NCI-H1105 treated with DMSO at 0.1 percent for 48 hours (cell line): Measurements from ENCODE around the gene ADRA2B.

Experiments used
- DNase-seq: peaks from one replicate; lab custom pipeline; 2025; lab: John Stamatoyannopoulos, UW

The ADRA2B gene

DNA sequence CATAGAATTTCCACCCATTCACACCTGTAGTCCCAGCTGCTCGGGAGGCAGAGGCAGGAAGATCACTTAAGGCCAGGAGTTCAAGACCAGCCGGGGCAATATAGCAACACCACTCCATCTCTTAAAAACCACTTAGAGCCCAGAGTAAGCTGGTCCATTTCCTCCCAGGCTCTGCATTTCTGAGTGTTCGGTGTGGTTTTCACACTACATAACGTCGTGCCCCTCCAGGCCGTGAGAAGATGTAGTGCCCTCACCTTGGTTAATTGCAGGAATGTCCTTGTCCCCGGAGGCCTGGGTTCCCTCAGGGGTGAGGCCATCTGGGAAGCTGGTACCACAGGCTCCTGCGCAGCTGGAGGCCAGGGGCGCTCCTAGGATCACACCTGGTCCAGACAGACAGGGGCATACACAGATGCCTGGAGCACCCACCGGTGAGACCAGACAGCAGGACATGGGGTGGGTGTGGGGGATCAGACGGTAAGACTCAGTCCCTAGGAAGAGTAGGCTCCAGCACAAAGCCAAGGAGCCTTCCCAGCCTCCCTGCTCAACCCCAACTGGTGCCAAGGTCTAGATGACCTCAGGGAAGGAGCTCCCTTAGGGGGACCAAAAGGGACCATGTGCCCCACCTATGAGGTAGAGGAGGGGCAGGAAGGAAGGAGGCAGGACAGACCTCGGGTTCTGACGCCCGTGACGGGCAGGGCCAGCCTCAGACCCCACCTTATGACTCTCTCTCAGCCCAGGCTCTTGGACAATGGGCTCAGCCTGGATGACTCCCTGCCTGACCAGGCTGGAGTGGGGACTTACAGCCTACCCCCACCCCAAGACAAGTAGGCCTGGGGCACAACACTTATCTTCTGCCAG, 21.2 kb upstream of the ADRA2B start:
- no peak for DNase-seq

DNA sequence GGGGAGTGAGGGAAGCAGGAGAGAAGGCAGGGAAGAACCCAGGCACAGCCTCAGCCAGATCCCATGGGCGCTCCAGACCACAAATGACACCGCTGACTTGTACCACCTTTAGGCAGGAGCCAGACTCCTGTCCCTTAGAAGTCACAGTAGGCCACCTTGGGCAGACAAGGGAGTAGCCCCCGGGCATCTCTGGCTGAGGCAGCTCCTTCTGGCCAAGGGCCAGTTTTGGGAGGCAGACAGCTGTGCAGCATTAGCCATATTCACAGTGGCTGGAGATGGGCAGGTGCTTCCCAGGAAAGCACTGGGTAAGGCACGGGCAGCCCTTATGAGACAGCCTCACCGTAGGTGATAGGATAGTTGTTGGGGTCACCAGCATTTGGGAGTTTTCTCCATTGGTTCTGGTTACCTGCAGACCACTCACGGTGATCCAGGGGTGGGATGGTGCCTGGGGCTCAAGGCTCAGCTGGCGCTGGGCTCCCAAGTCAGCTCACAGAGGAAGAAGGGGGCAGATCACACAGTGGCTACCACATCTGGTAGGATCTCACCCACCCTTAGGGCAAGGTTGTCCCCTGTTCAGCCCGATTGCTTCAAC, 19.9 kb upstream of the ADRA2B start:
- peak; percentile 23 for DNase-seq

DNA sequence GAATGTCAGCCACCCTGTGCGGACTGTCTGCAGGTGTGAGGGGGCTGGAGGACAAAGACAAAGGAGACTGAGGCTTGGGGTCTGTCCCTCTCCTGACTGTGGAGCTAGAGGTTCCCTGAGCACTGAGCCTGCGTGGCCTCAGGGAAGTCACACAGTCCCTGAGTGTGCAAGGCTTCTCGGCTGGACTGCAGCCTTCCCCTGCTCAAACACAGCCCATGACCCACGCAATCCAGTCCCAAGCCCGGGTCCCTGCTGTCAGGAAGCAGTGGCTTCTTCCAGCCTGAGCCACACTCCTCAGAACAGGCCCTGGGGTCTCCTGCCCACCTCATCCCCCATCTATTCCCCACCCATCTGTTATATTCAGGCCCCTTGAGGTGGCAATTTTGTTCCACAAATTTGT, 19.2 kb upstream of the ADRA2B start:
- no peak for DNase-seq

DNA sequence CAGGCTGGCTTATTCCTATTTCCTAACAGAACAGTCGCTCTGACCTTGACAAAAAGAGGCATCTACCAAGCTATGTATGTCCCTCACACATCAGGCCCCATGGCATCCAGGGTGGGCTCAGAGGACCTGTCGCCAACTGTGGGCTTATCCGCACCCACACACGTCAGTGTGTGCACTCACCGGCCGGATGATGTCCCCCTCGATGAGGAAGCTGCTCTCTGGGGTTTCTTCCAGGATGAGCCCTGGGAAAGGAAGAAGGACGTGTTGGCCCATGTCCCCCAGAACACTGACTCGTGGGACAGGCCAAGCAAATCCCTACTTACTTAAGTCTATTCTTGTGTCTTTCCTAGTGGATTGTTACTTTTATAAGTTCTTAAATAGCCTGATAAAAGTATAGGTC, 18.8 kb upstream of the ADRA2B start:
- no peak for DNase-seq

DNA sequence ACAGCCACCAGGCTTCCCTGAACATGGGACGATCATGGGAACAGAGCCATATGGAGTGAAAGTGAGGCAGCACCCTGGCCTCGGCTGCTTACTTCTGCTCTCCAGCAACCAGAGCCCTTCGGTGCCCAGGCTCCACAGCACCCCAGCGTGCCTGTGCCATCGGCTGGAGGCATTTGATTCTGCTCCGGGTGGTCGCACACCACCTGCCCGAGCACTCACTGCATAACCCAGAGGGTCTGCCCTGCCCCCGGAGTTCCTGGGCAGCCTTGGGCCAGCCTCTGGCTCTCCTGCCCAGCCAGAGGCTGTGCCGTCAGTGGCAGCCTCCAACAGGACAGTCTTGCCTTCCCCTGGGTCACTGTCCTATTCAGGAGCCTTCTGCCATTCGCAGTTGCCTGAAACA, 18.1 kb upstream of the ADRA2B start:
- DNase-seq = no peak

DNA sequence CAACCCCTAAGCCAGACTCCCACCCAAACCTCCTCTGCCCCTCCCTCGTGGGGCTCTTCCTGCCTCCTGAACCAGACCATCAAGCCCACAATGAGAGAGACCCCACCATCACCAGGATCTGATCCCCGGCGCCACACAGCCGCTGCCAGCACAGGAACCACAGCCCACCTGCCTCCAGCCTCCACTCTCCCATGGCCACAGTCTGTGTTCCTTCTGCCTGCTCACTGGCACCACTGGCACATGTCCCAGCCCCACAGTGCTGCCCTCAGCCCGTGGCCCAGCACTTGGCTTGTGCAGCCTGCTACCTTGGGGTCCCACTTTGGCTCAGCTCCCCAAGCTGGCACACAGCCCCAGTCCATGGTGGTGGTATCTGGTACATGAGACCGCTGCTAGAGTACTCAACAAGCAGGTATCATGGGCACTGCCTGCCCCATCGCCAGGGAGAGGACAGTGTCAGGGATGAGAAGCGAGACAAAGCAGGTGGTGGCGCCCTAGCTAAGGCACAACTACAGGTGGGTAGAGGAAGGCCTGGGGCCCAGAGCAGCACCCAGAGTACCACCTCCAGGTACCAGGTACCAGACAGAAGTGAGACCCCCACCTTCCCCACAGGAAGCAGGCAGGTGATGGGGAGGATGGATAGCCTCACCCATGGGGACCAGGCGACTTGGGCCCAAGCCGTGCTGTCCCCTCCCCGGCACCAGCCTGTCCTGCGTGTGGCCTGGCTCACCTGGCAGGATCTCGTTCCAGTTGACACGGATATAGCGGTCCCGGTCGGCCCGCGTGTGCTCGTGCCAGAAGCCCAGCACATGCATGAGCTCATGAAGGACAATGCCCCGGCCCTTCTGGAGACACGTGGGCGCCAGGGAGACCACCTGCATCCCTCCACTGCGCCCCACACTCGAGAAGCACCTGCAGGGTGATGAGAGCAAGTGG, 15.7 kb upstream of the ADRA2B start:
- no peak for DNase-seq

DNA sequence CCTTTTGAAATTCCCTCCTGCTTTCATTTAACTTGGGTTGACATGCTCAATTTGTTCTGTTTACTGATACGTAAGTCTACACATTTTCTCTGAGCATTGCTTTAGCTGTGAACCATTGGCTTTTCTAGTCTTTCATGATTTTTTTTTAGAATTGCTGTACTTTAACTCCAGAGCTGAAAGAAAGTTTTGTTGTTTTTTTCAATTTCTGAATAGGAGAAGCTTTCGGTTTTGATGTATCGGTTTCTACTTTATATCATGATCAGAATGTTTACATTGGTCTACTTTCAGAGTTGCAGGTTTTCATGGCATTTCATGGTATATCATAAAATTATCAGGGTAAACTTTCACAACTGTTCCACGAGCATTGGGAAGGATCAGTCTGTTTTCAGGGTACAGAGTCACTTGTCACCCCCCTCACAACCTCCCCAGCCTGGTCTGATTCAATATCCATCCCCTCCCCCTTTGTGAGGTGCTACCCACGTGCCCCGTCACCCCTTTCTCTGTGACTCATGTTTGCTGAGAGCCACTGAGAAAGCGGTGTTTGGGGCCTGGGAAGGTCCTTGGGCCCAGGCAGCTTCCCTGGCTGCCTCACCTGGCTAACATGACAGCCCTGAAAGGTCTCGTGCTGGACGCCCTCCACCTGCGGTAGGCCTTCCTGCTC, 14.9 kb upstream of the ADRA2B start:
- DNase-seq = no peak

DNA sequence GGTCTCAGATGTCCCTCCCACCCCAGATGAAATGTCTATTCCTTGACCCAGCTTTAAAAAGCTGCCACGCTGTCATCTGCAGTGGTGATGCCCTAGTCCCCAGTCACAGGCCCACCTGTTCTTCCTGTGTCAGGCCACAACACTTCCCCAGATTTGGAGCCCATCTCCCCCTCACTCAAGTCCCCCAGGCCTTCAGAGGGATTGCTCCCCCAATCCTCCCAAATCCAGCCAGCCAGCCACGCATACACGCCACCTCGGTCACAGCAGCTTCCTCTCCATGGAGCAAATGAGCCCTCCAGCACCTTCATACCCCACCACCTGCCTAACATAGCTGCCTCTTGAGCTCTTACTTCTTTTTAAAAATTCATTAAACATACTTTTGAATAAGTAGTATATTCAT, 14.1 kb upstream of the ADRA2B start:
- no peak for DNase-seq

DNA sequence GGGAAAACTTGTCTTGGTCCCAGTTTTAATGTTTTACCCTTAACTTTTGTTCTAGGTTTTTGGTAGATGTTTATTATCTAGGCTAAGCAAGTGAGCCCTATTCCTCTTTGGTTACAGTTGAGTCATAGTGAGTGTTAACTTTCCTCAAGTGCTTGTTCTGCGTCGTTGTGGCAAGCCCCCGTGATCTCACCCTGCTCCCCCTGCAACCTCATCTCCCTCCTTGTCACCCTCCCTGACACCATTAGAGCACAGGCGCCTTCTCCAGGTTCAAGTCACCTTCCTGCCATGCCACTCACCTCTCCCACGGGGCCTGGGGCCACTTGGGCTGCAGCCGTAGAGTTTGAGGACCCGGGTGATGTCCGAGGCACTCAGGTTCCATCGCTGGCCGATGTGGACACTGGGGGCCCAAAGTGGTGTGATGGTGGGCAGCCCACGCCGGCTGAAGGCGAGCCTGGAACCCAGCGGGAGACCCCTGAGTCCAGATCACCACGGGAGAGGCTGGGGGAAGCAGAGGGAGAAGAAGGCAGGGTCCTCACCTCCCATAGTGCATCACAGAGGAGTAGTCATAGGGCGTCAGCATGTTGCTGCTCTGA, 13.3 kb upstream of the ADRA2B start:
- DNase-seq = no peak

DNA sequence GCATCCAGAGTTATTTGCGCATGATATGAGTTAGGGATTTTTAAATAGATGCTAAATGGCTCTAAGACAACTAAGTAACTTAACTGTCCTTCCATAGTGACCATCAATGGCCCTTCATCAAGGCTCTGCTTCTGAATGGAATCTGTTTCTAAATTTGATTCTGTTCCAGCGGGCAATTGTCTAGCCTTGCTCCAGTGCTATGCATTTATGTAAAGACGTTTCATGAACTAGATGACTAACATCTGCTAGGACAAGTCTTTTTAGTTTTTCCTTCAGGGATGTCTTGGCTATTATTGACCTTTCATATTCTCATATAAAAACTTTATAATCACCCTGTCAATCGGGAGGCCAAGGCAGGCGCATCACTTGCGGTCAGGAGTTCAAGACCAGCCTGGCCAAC, 12.1 kb upstream of the ADRA2B start:
- no peak for DNase-seq

DNA sequence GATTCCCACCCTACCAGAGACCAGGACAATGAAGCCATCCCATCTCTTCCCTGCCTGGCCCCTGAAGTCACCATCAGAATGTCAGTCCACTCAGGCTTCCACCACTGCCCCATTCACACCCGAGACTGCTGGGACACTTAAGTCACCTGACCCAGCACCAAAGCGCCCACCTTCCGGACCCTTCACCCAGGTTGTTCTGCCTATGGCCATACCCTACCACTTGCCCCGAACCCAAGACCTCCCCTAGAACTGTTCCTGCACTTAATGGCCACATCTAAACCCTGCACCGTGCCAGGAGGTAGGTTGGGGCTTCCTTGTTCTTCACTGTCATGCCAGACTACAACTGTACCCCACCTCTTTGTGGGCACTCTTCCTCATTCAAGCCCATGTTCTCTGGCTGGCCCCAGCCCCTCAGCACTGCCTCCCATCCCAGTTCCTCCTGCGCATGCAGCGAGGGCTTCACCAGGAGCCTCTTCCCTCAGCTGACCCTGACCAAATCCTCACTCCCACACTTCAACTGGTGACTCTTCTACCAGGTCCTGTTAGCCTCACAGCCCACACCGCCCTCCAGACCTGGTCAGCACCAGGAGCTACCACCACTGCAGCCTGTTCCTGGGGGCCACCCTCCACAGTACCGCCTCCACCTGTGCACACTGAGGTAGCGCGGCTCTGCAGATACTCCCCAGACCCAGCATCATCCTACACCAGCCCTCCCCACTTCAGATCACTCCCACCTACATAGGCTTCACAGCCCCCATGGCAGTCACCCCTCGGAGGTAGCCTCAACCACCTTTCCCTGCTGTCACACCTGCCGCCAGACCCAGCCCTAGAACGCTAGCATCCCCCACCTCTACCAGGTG, 8.3 kb upstream of the ADRA2B start:
- no peak for DNase-seq

DNA sequence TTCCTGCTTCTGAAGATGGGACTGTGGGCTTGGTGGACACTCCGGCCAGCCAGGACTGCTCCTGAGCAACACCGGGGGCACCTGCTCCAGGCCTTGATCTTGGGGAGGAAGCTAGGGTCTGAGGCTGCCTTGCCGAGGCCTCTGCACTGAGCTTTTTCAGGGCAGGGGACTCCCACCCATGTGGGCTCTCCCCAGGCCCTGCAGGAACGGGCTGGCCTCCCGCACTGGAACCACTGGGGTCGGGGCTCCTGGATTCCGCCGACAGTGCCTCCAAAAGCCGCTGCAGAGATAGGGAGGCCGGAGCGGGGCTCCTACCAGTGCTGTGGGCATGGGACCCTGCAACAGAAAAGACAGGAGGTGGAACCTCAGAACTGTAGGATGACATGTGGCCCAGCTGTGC, 7.6 kb upstream of the ADRA2B start:
- DNase-seq = no peak

DNA sequence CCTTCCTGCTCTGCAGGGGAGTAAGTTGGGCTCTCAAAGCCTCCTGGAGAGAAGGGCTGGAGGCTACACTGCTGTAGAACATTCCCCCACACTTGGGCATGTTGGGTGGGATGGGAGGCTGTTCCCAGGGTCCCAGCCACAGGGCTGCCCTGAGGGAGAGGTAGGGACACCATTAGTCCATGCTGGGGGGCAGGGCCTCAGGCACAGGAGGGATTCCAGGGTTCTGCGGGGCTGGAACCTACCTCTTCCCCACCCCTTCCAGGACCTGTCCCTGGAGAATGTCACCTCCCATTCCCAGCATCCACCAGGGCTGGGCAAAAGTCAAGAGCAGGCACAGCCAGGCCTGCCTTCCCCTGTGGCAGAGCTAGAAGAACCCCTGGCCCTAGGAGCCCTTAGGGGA, 6.9 kb upstream of the ADRA2B start:
- no peak for DNase-seq

DNA sequence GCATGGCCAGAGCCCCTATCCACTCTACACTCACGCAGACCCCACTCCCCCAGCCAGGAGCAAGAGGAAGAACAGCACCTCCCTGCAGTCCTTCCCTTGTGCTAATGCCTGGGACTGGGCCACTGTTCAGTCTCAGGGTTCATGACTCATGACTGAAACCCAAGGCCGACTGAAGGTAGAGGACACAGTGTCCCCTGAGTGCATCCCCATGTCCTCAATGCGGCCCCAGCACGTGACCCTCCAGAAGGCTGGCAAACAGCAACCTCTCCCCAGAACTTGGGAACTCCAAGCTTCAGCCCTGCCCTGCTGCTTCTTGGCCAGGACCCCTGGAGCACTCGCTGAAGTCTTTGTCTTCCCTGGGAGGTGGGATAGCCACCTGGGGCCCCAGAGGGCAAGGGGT, 6.0 kb upstream of the ADRA2B start:
- no peak for DNase-seq

DNA sequence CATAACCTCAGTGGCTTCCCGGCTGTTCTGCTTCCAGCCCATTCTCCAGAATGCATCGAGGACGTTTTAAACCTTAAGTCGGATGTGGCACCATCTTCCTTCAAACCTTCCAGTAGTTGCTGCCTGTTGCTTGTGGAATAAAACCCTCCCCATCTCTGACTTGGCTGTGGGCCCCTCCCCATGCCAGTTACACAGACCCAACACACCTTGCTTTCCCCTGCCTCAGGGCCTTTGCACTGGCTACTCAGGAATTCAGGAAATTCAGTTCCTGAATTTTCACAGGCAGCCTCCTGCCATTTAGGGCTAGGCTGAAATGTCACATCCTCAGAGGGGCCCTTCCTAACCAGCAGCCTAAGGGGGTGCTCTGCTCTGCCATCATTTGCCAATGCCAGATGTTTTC, 5.0 kb upstream of the ADRA2B start:
- no peak for DNase-seq

DNA sequence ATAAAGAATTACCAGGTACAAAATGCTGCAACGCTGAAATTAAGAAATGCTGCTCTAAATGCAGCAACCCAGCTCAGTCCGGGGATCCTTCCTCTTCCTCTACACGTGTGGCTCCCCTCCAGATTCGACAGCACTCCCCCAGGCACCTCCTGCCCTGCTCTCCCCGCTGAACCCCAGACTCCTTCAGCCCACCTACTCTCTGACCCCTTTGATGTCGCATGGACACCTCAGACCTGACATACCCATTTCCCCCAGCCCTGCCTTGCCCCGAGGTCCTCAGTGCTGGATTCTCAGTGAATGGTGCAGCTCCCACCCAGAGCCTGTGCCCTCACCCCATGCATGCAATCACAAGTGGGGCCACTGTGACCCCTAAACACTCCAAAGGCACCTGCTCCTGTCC, 4.6 kb upstream of the ADRA2B start:
- no peak for DNase-seq

DNA sequence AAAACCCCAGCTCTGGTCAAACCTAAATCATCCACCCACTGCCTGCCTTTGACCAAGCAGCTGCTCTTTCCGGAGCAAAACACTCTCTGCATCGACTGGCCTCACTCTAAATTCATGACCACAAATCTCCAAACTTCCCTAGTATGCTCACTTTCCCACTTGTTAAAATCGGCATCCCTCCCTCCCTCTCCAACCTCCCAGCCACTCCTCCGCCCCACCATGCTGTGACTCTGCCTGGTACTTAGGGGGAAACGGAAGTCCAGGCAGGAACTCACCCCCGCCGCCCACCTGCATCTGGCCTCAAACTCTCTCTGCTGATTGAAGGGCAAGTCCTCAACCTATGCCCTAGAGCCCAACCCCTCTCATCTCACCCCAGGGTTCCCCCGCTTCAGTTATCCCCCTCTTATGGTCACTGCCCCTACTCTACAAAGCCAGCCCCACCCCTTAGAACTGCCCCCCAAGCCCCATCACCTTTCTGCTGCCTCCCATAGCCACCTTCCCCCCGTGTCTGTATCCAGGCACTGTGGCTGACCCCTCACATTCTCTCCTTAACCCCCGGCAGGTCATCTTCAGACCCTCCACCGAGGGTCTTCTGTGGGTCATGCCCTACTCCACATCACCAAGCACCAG, 3.8 kb upstream of the ADRA2B start:
- DNase-seq = no peak

DNA sequence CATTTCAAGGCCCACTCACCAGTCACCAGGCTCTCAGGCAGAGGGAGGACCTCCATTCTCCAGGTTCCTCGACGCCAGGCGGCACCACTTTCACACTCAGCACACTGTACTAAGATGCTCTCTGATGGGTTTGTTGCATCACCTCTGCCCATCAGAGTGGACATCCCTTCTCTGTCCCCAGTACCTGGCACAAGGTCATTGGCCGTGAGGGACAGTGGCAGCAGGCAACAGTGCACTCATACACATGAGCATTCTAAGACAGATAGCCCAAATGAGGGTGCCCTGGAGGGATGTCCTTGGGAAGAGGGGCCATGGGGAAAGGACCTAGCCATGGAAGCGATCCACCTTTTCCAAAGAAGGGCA, 3.0 kb upstream of the ADRA2B start:
- DNase-seq = no peak

DNA sequence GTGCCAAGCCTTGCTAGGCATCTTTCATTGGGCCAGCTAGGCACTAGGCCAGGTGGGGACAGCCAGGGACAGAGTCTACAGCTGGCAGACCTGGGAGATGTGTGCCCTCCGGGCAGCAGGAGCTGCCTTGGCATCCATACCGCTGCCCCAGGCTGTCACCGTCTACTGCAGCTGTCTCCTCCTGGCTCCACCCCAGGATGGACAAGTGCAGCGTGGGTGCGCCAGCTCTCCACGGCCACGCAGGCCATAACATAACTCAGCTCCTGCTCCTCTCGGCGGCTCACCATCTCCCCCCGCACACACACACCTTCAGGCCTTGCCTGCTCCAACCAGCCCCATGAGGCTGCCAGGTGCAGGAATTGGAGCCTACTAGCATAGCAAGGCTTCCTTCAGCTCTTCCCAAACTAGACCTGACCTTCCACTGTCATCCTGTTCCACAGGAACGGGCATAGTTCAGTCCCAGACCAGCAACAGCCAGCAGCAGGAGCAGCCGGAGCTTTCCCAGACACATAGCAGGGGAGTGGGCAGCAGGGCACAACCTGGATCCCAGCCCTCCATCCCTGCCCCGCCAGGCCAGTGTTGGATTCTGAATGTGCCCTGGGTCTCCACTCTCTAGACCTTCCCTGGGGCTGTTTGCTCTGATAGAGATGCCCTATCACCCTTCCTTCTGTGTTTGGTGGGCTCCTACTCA, 2.5 kb upstream of the ADRA2B start:
- no peak for DNase-seq
